Natural killer cell (primary cell): ENCODE results near the gene REXO4. TPM values are rescaled to one million over a fixed set of nuclear protein-coding genes. Genes with fewer than 3 reads are reported as not detected.

Experiments
- ATAC-seq, 3 donors: fragments of 150-1000 bp in 2 of 3; fragments of 200-7000 bp in 1 of 3; cut with Tn5 transposase; 1 replicate in 1 of 3; 2 replicates in 2 of 3; pipeline ENCODE4 v1.10.0; 2021; ENCODE audit warnings: mild to moderate bottlenecking in 2 of 3, moderate library complexity in 2 of 3
- DNase-seq, 2 donors: peaks; one replicate each; pipeline versions ENCODE4 v3.0.0 to v3.0.0-alpha.2; 2013 to 2021; ENCODE audit warnings: mixed read lengths in 1 of 2
- H3K27ac ChIP-seq: one replicate; pipeline ENCODE4 v1.5.1; 2013; ENCODE audit warnings: mild to moderate bottlenecking, low read length
- H3K27me3 ChIP-seq: one replicate; pipeline ENCODE4 v1.6.1; 2013; ENCODE audit warnings: low read length; ENCODE audit not compliant: control insufficient read depth, insufficient read depth
- H3K36me3 ChIP-seq: one replicate; pipeline ENCODE4 v1.6.1; 2013; ENCODE audit warnings: low read length; ENCODE audit not compliant: control insufficient read depth, insufficient read depth
- H3K4me1 ChIP-seq: one replicate; pipeline ENCODE4 v1.6.1; 2013; ENCODE audit warnings: low read length; ENCODE audit not compliant: control insufficient read depth, insufficient read depth
- H3K4me3 ChIP-seq: one replicate; pipeline ENCODE4 v1.5.1; 2013; ENCODE audit warnings: low read length
- H3K9me3 ChIP-seq: one replicate; pipeline ENCODE4 v1.6.1; 2013; ENCODE audit warnings: low read length; ENCODE audit not compliant: control insufficient read depth, insufficient read depth
- H3K27ac Mint-ChIP-seq, 2 donors: one replicate each; pipeline ENCODE4 v1.8.0; 2022; ENCODE audit warnings: mild to moderate bottlenecking in 2 of 2, mixed read lengths in 2 of 2, moderate library complexity in 1 of 2
- H3K27me3 Mint-ChIP-seq, 2 donors: one replicate each; pipeline ENCODE4 v1.8.0; 2022; ENCODE audit warnings: low read depth in 2 of 2, mixed read lengths in 2 of 2
- H3K36me3 Mint-ChIP-seq: one replicate; pipeline ENCODE4 v1.8.0; 2022; ENCODE audit warnings: mixed read lengths
- H3K4me1 Mint-ChIP-seq, 2 donors: one replicate each; pipeline ENCODE4 v1.8.0; 2022; ENCODE audit warnings: mixed read lengths in 2 of 2
- H3K4me3 Mint-ChIP-seq: one replicate; pipeline ENCODE4 v1.8.0; 2022; ENCODE audit warnings: mild to moderate bottlenecking, moderate library complexity, mixed read lengths
- H3K9me3 Mint-ChIP-seq, 2 donors: one replicate each; pipeline ENCODE4 v1.8.0; 2022; ENCODE audit warnings: mixed read lengths in 2 of 2
- CTCF ChIP-seq: fragments of 200-600 bp; IDR thresholded peaks from one replicate; pipeline ENCODE4 v1.8.0; 2022; ENCODE audit warnings: antibody characterized with exemption
- WGBS: methylation state at CpG from one replicate; pipeline ENCODE4 v1.1.7; 2013; ENCODE audit warnings: missing lambda C conversion rate; ENCODE audit not compliant: insufficient coverage; 5-methylcytosine and 5-hydroxymethylcytosine counted together
- intact Hi-C: fragments of 100-400 bp; cut with micrococcal nuclease; formaldehyde crosslinking; loops from one replicate; pipeline ENCODE4 v1.14.2; 2022
- total RNA-seq, 4 donors: library from RNA; stranded (reverse); fragments of 120-200 nt in 1 of 4; gene quantifications; one replicate each; pipeline versions ENCODE4 v1.2.3 to v1.2.4, GENCODE V29; 2013 to 2022

REXO4 gene
- 10 to 100 TPM; 14.2 to 21.6 (median 18.8) TPM for total RNA-seq
- total RNA-seq (2013), result 20.2 TPM

- Mint-ChIP-seq H3K27me3 (no peaks in the 10 kb centered on the region), H3K9me3 (no peaks in the 10 kb centered on the region), H3K4me1 (peaks cover 44 to 58% of the 10 kb centered on the region in 2 donors), H3K36me3 (no peaks in the 10 kb centered on the region), H3K4me3 (peak within 1 kb of the TSS; percentile 90), H3K27ac (peak within 1 kb of the TSS; percentile 84 to 89)
- no peaks in the 10 kb centered on the region for H3K9me3 ChIP-seq
- H3K27me3 ChIP-seq, result no peaks in the 10 kb centered on the region
- peak within 1 kb of the TSS; percentile 80 for H3K4me3 ChIP-seq
- TF ChIP-seq CTCF, result no peak
- peak; percentile 74 to 91 for DNase-seq
- peaks cover 36% of the 10 kb centered on the region for H3K4me1 ChIP-seq
- ATAC-seq, result peak; percentile 86 to 89 (median 89)
- peaks cover 19% of the 10 kb centered on the region for H3K36me3 ChIP-seq
- WGBS, result under 1% methylated on average over 75 of the region's 75 CpGs
- H3K27ac ChIP-seq, result peak within 1 kb of the TSS; percentile 90
- intact Hi-C loops, result no loop called here
These were observed at the start of gene REXO4 for GRCh38 chr9:133417541-133418461. REXO4 (minus strand) TSS chr9:133418010; CDS start chr9:133417844, 166 bp downstream.

DNA sequence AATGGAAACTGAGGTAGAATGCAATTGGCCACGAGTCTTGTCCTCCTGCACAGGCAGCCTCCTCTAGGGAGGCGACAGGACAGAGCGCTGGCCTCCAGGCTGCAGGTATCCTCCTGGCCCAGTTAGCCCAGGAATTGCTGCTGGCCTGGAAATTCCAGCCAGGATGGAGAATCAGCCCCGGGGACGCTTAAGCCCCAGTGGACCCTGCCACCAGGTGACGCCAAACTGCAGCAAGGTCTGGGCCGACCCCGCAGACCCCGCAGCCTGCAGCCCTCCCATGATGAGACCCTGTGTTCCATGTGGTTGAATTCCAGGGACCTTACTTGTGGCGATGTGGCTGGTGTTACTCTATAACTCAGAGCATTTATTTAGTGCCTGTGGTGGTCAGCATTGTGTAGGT lies 49.3 kb upstream of the REXO4 start:
- 93% methylated on average over 10 of the region's 10 CpGs for WGBS
- H3K4me1 ChIP-seq, result no peaks in the 10 kb centered on the region
- Mint-ChIP-seq H3K4me1 (no peaks in the 10 kb centered on the region), H3K36me3 (no peaks in the 10 kb centered on the region), H3K27ac (no peak overlapping the region), H3K4me3 (no peak overlapping the region), H3K27me3 (no peaks in the 10 kb centered on the region), H3K9me3 (no peaks in the 10 kb centered on the region)
- H3K36me3 ChIP-seq, result no peaks in the 10 kb centered on the region
- intact Hi-C loops, result no loop called here
- no peak overlapping the region for H3K4me3 ChIP-seq
- ATAC-seq, result no peak
- H3K9me3 ChIP-seq, result no peaks in the 10 kb centered on the region
- TF ChIP-seq CTCF, result no peak
- DNase-seq, result no peak
- H3K27ac ChIP-seq, result no peak overlapping the region
- H3K27me3 ChIP-seq, result no peaks in the 10 kb centered on the region

DNA sequence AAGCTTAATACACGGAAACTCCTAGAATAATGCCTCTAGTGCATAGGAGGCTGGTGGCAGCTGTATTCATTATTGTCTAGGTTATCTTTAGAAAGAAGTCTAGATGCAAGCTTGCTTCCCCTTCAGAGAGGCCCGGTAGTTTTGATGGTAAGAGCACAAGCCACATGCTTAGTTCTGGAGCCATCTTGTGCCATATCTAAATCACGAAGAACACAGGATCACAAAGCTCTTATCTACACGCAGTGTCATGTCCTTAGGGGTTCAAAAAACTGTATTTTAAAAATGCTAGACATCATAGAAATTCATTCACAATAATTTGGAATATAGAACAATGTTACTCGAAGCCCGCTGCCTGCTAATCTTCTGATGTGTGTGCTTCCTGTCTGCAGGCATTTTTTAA lies 48.2 kb upstream of the REXO4 start:
- ATAC-seq (no peak), DNase-seq (no peak)
- Histone ChIP-seq H3K4me3 (no peak overlapping the region), H3K27ac (no peak overlapping the region), H3K4me1 (peaks cover 6% of the 10 kb centered on the region), H3K9me3 (no peaks in the 10 kb centered on the region), H3K27me3 (no peaks in the 10 kb centered on the region), H3K36me3 (no peaks in the 10 kb centered on the region)
- Mint-ChIP-seq H3K9me3 (no peaks in the 10 kb centered on the region), H3K4me3 (no peak overlapping the region), H3K4me1 (no peaks in the 10 kb centered on the region), H3K36me3 (no peaks in the 10 kb centered on the region), H3K27me3 (no peaks in the 10 kb centered on the region), H3K27ac (no peak overlapping the region)
- TF ChIP-seq CTCF, result no peak
- 78% methylated on average over 5 of the region's 6 CpGs for WGBS
- intact Hi-C loops, result no loop called here
